Measurements from ENCODE around the gene EIF3M. TPM values are rescaled to one million over a fixed set of nuclear protein-coding genes. Genes with fewer than 3 reads are reported as not detected.

Gene EIF3M
- total RNA-seq, 1 experiment from 2014 or later, result 609 TPM

DNA sequence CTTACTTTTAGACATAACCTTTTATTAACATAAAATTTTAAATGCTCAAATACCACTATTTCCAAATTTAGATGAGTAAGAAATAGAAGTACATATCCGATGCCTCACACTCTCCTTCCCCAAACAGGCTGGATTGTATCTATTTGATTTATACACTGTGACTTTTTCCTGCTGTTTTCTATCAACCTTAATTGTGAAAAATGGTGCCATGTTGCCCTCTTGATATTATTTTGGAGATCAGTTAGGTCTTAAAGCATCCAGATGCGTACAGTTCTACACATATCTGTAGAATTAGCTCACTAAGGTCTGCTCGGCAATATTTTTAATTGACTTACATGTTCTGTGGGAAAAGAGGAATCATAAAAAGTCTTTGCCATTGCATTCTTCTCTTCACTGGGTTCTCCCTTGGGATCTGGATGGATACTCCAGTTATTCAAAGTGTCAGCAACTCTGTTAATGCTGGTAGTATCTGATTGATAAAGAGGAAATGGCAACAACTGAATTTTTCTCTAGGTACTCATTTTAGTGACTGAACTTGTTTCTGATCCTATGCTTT, 27.2 kb downstream of the EIF3M start:
- H3K4me1 ChIP-seq (replicated peaks), result no peaks in the 10 kb centered on the region
- H3K27me3 ChIP-seq (replicated peaks), result 0 out of 2 replicates have a peak, but pooled peaks cover 4% of the 10 kb centered on the region
- no peak for DNase-seq (ENCODE audit: low read depth in 1 of 2, low spot score in 2 of 2)

DNA sequence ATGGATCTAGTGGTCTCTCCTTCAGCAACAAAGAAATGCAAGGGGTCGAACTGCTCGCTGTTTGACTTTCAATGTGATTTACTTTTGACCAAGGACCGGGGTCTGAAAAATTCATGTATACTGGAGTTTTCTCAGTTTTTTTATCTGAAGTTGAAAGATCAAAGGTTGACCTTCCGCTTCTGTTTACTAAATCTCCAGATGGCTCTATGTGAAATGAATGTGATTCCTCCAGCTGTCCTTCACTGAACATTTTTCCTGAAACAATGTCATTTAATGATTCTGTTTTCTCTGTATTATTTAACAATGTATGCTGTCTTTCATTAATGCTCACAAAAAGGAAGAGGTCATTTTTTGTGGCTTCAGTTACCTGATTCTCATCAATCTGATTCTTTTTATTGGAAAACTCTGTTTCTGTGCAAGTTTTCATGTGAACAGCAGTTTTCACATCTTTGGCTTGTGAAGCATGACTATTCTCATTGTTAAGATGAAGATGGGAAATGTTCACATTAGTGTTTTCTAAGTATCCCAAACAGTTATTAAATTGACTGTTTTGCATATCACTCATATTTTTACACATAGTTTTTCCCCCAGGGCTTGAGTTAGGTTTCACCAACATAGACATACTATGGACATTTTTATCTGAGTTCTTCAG, 30.0 kb downstream of the EIF3M start:
- H3K36me3 ChIP-seq, result no peaks in the 10 kb centered on the region
- H3K27me3 ChIP-seq (replicated peaks), result 0 out of 2 replicates have a peak, but pooled peaks cover 4% of the 10 kb centered on the region
- no peaks in the 10 kb centered on the region for H3K9me3 ChIP-seq (replicated peaks)
- no peaks in the 10 kb centered on the region for H3K4me1 ChIP-seq (replicated peaks)
- H3K27ac ChIP-seq, result no peak overlapping the region
- no peak overlapping the region for H3K4me3 ChIP-seq
- DNase-seq (ENCODE audit: low read depth in 1 of 2, low spot score in 2 of 2), result no peak

More for the DNA sequence above, 27.2 kb downstream of the EIF3M start:
- no peaks in the 10 kb centered on the region for H3K9me3 ChIP-seq (replicated peaks)
- no peak overlapping the region for H3K27ac ChIP-seq
- no peak overlapping the region for H3K4me3 ChIP-seq
- H3K36me3 ChIP-seq, result peaks cover 4% of the 10 kb centered on the region

DNA sequence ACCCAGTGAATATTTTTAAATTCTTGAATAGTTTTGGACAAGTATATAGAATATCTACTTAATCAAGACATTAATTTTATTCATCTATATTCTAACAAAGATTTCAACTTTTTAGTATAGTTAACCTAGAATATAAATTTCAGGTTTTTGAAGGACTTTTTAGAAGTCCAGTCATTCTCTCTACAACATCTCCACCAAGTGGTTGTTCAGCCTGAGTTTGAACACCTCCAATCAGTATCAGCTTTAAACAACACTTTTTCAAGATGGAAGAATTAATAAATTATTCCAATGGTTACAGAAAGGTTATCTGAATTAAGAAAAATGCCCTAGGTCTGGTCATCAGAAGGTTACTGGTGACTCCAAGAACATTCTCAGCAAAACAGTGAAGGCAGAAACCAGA, 31.8 kb downstream of the EIF3M start:
- no peak overlapping the region for H3K4me3 ChIP-seq
- H3K4me1 ChIP-seq (replicated peaks), result no peaks in the 10 kb centered on the region
- no peak for DNase-seq (ENCODE audit: low read depth in 1 of 2, low spot score in 2 of 2)
- no peaks in the 10 kb centered on the region for H3K9me3 ChIP-seq (replicated peaks)
- H3K27ac ChIP-seq, result no peak overlapping the region
- H3K36me3 ChIP-seq, result no peaks in the 10 kb centered on the region
- H3K27me3 ChIP-seq (replicated peaks), result 0 out of 2 replicates have a peak, but pooled peaks cover 4% of the 10 kb centered on the region

GRCh38 chr11:32616903-32617302, 33.3 kb downstream of the EIF3M start:
- no peak for DNase-seq (ENCODE audit: low read depth in 1 of 2, low spot score in 2 of 2)
- no peak overlapping the region for H3K27ac ChIP-seq
- no peaks in the 10 kb centered on the region for H3K36me3 ChIP-seq
- H3K4me3 ChIP-seq, result no peak overlapping the region
- H3K4me1 ChIP-seq (replicated peaks), result no peaks in the 10 kb centered on the region
- no peaks in the 10 kb centered on the region for H3K9me3 ChIP-seq (replicated peaks)
- 0 out of 2 replicates have a peak, but pooled peaks cover 4% of the 10 kb centered on the region for H3K27me3 ChIP-seq (replicated peaks)

DNA sequence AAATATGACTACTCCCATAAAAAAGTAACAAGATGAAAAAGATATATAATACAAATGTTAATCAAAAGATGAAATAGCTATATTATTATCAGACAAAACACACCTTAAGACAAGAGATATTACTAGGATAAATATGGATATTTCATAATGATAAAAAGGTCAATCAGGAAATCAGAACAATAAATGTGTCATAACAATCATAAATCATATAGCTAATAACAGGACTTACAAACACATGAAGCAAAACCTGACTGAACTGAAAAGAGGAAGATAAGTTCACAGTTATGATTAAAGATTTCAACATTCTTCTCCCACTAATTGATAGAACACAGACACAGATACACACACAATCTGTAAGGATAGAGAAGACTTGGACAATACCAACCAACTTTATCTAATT, 47.2 kb downstream of the EIF3M start:
- Histone ChIP-seq H3K4me3 (no peak overlapping the region), H3K36me3 (no peaks in the 10 kb centered on the region), H3K4me1 (replicated peaks) (no peaks in the 10 kb centered on the region), H3K27ac (no peak overlapping the region), H3K9me3 (replicated peaks) (no peaks in the 10 kb centered on the region), H3K27me3 (replicated peaks) (no peaks in the 10 kb centered on the region; the same call in 1 of the 2 replicates)
- no peak for DNase-seq (ENCODE audit: low read depth in 1 of 2, low spot score in 2 of 2)

GRCh38 chr11:32635819-32636218, 52.2 kb downstream of the EIF3M start:
- Histone ChIP-seq H3K9me3 (replicated peaks) (no peaks in the 10 kb centered on the region), H3K4me3 (no peak overlapping the region), H3K27me3 (replicated peaks) (0 out of 2 replicates have a peak, but pooled peaks cover 3% of the 10 kb centered on the region), H3K36me3 (no peaks in the 10 kb centered on the region), H3K4me1 (replicated peaks) (no peaks in the 10 kb centered on the region), H3K27ac (no peak overlapping the region)
- DNase-seq (ENCODE audit: low read depth in 1 of 2, low spot score in 2 of 2), result no peak

DNA sequence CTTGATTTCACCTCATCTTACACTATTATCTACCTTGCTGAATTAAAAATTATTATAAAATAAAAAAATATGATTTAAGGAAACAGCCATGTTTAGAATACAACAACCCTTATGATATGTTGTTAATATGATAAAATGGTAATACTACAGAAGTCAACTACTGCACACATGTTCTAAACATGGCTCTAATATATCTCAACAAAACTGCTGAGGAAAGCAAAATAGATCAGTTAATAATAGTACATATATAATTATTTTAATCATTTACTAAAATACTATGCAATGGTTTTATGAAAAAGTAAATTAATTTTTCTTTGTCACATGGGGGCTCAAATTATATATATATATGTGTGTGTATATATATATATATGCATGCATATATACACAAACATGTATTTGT, 57.7 kb downstream of the EIF3M start:
- Histone ChIP-seq H3K36me3 (no peaks in the 10 kb centered on the region), H3K27me3 (replicated peaks) (0 out of 2 replicates have a peak, but pooled peaks cover 3% of the 10 kb centered on the region), H3K27ac (no peak overlapping the region), H3K4me1 (replicated peaks) (no peaks in the 10 kb centered on the region), H3K9me3 (replicated peaks) (no peaks in the 10 kb centered on the region), H3K4me3 (no peak overlapping the region)
- no peak for DNase-seq (ENCODE audit: low read depth in 1 of 2, low spot score in 2 of 2)

- no peak for DNase-seq (ENCODE audit: low read depth in 1 of 2, low spot score in 2 of 2)
- no peaks in the 10 kb centered on the region for H3K9me3 ChIP-seq (replicated peaks)
- no peaks in the 10 kb centered on the region for H3K4me1 ChIP-seq (replicated peaks)
- no peak overlapping the region for H3K27ac ChIP-seq
- H3K36me3 ChIP-seq, result no peaks in the 10 kb centered on the region
- H3K4me3 ChIP-seq, result no peak overlapping the region
- no peaks in the 10 kb centered on the region for H3K27me3 ChIP-seq (replicated peaks)
Measured at GRCh38 chr11:32643526-32643925, 59.9 kb downstream of the EIF3M start.

Other genes starting within 250 kb of the EIF3M start
- gene WT1, start 148.3 kb upstream of the EIF3M start, total RNA-seq (2014; rRNA removed; shearing (Covaris generic)), result not detected in 2 replicates
- gene CCDC73, start 210.8 kb downstream of the EIF3M start, total RNA-seq (2014; rRNA removed; shearing (Covaris generic)), result not detected in 2 replicates
- 0.16 TPM in 1 of 2 replicates, not detected in the other for gene PRRG4, start 246.1 kb downstream of the EIF3M start, total RNA-seq (2014; rRNA removed; shearing (Covaris generic))